D721Med (cell line): ENCODE results near the gene ZPBP.

Experiments
- DNase-seq: peaks from one replicate; pipeline ENCODE4 v3.0.0; 2011; ENCODE audit warnings: low spot score; ENCODE audit not compliant: insufficient read length
- FAIRE-seq: peaks from 2 replicates; lab custom pipeline; 2011; peaks lifted over from hg19 to GRCh38; lab: Jason Lieb, UNC
- CTCF ChIP-seq: IDR thresholded peaks from 2 replicates; pipeline ENCODE4 v1.5.1; 2012; ENCODE audit warnings: mild to moderate bottlenecking, control low read depth; ENCODE audit not compliant: insufficient read depth; ENCODE audit errors: missing control alignments

ZPBP gene

GRCh38 chr7:49976238-49976637 lies 116.8 kb downstream of the ZPBP start:
- DNase-seq, result no peak
- TF ChIP-seq CTCF, result no peak
- FAIRE-seq, result no peak

- TF ChIP-seq CTCF, result no peak
- no peak for DNase-seq
- no peak for FAIRE-seq
Measured at GRCh38 chr7:49974035-49974434, 119.0 kb downstream of the ZPBP start.

GRCh38 chr7:49937608-49938007 lies 155.4 kb downstream of the ZPBP start:
- no peak for DNase-seq
- TF ChIP-seq CTCF, result no peak
- FAIRE-seq, result no peak

GRCh38 chr7:49931627-49932026 lies 161.4 kb downstream of the ZPBP start:
- DNase-seq, result no peak
- TF ChIP-seq CTCF, result no peak
- FAIRE-seq, result no peak

GRCh38 chr7:49928787-49929186 lies 164.3 kb downstream of the ZPBP start:
- FAIRE-seq (no peak), DNase-seq (no peak)
- no peak for TF ChIP-seq CTCF

GRCh38 chr7:49927631-49928030 lies 165.4 kb downstream of the ZPBP start:
- TF ChIP-seq CTCF, result no peak
- DNase-seq (no peak), FAIRE-seq (no peak)

GRCh38 chr7:49926720-49927119 lies 166.3 kb downstream of the ZPBP start:
- DNase-seq, result no peak
- TF ChIP-seq CTCF, result no peak
- FAIRE-seq, result no peak
